GM12872 (cell line): Measurements from ENCODE around the gene WFDC10A.

Experiments used
- CTCF ChIP-seq: IDR thresholded peaks from 3 replicates; pipeline ENCODE4 v1.5.1; 2011; ENCODE audit warnings: low read depth, mild to moderate bottlenecking, low read length, moderate library complexity; ENCODE audit not compliant: insufficient read depth

WFDC10A gene

GRCh38 chr20:45595235-45595634, 34.3 kb upstream of the WFDC10A start:
- no peak for TF ChIP-seq CTCF

- no peak for TF ChIP-seq CTCF
Measured at GRCh38 chr20:45607810-45608209, 21.7 kb upstream of the WFDC10A start.

GRCh38 chr20:45611054-45611453, 18.5 kb upstream of the WFDC10A start:
- TF ChIP-seq CTCF: no peak

- no peak for TF ChIP-seq CTCF
Measured at GRCh38 chr20:45612314-45612713, 17.2 kb upstream of the WFDC10A start.

- TF ChIP-seq CTCF: no peak
Measured at GRCh38 chr20:45617591-45617990, 11.9 kb upstream of the WFDC10A start.

- no peak for TF ChIP-seq CTCF
Measured at GRCh38 chr20:45621593-45621992, 7.9 kb upstream of the WFDC10A start.

- TF ChIP-seq CTCF: no peak
Measured at GRCh38 chr20:45626540-45626939, 3.0 kb upstream of the WFDC10A start.

- TF ChIP-seq CTCF: no peak
Measured at GRCh38 chr20:45630371-45630770, 832 bp downstream of the WFDC10A start.
